Measurements from ENCODE around the gene LMO4.
A peak's percentile ranks its signal among the peaks of the same experiment; 100 is the strongest.

LMO4 gene

DNA sequence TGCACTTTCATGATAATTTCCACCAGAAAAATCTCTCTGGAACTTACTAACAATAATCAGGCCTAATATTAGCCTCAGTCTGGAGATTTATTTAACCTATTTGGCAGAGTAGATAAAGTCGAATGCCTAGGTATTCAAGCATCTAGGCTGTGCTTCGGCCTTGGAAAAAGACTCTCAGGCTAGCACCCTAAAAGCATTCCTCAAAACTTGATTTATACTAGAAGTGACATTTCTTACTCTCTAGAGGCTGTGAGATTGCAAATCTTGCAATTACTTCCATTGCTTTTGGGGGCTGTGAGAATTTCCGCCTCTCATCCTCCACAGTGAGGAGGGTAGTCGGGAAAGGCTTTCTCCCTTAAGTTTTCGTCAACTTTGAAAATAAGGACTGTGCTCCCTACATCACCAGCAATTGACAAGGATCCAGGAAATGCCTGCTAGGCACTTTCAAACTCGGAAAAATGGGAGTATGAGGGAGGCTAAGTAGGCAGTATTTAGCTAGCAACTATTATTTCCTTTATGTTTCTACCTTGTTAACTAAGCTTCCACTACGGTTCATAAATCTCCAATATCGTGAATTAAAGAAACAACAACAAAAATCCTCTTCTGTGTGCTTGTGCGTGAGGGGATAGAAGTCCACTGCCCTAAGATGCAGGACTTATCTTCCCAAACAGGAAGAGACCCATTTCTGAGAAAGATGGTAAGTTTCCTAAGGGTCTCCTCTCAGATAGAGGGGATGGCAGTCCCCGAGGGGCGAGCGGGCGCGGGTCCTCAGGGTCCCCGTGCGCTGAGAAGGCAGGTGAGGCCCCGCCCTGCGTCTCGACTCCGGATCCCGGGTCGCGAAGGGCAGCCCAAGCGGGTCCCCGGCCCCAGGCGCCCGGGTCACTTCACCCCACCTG, 1.1 kb upstream of the LMO4 start:
- H3K4me3 ChIP-seq (ENCODE audit: low read depth, low read length) = peak overlapping the region; percentile 66
- TF ChIP-seq, protein P1, sequence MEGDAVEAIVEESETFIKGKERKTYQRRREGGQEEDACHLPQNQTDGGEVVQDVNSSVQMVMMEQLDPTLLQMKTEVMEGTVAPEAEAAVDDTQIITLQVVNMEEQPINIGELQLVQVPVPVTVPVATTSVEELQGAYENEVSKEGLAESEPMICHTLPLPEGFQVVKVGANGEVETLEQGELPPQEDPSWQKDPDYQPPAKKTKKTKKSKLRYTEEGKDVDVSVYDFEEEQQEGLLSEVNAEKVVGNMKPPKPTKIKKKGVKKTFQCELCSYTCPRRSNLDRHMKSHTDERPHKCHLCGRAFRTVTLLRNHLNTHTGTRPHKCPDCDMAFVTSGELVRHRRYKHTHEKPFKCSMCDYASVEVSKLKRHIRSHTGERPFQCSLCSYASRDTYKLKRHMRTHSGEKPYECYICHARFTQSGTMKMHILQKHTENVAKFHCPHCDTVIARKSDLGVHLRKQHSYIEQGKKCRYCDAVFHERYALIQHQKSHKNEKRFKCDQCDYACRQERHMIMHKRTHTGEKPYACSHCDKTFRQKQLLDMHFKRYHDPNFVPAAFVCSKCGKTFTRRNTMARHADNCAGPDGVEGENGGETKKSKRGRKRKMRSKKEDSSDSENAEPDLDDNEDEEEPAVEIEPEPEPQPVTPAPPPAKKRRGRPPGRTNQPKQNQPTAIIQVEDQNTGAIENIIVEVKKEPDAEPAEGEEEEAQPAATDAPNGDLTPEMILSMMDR (IDR thresholded peaks at IDR 0.05; ENCODE audit: borderline replicate concordance, insufficient read depth, low read depth, low read length) = no peak

DNA sequence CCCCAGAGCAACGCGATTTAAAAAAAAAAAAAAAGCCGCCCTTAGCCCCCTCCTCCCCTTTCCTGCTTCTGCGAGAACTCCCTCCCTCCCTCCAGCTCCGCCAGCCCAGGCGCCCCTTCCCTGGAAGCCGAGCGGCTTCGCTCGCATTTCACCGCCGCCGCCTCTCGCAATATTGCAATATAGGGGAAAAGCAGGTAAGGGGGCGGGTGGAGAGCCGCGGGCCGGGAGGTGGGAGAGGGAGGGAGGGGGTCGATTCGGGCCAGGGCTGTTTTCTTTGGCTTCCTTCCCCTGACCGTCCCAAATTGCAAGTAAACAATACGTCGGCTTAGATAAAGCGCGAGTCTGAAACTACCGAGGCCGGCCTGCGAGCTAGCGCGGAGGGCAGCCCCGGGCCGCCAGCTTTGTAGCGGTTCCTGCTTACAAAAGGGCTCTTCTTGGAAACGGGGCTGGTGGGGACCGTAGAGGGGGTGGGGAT, 408 bp downstream of the LMO4 start:
- H3K4me3 ChIP-seq (ENCODE audit: low read depth, low read length) = peak overlapping the region; percentile 66
- TF ChIP-seq, protein P1 (IDR thresholded peaks at IDR 0.05; ENCODE audit: borderline replicate concordance, insufficient read depth, low read depth, low read length) = no peak

DNA sequence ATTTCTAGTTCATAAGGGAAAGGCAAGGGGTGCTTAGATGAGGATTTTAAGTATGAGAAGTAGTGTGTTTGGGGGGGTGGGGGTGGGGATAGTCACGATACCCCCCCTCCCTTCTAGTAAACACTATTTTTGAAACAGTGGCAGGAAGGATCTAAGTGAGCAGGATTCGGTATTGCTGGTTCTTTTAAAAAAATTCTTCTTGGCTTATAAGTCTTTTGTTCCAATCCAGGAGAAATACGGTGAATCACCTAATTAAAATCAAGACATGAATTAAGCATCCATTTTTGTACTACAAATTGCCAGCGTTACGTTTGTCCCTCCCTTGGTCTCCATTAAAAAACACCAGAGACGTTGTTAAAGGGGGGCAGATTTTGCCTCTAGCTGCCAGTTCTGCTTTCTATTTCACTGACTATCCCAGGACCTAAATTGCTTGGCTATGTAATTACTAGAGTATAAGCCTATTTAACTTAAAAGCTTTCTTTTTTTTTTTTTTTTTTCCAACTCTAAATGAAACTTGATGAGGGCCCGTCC, 911 bp downstream of the LMO4 start:
- TF ChIP-seq, protein P1 (IDR thresholded peaks at IDR 0.05; ENCODE audit: borderline replicate concordance, insufficient read depth, low read depth, low read length) = no peak
- H3K4me3 ChIP-seq (ENCODE audit: low read depth, low read length) = peak overlapping the region; percentile 66

DNA sequence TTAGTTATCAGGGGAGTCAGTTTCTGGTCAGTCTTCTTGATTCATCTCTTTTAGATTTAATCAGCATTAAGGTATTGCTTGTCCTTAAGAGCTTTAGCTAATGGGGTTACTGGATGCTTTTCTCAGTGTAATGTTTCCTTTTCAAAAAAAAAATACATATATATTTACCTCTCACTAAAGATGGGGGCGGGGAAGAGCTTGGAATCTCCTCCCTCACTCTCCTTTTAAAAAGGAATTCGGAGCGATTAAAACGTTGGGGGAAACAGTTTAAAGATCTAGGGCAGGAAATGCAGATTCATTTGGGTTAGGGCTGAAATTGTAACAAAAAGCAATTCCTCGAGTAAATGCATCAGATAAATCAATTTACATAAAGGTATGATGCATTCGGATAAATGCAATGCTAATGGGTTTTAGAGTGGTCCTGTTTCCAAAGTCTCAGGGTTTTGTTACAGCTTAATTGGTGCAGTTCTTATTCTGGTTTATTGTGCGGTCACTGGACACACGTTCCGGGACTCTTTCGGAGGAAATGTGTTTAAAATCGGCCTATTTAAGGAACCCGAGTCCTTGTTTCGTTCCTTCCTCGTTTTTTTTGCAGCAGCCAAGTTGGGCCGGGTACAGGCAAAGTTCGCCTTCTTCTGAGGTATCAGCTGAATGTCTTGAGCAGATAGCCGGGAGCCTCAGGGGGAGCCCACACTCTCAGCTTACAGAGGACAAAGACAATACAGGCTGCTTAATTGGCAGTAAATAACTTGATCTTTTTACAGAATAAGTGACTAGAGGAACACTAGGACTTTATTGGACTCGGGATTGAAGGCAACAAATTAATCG, 1.6 kb downstream of the LMO4 start:
- peak overlapping the region; percentile 0 for H3K4me3 ChIP-seq (ENCODE audit: low read depth, low read length)
- TF ChIP-seq, protein P1 (IDR thresholded peaks at IDR 0.05; ENCODE audit: borderline replicate concordance, insufficient read depth, low read depth, low read length) = no peak

DNA sequence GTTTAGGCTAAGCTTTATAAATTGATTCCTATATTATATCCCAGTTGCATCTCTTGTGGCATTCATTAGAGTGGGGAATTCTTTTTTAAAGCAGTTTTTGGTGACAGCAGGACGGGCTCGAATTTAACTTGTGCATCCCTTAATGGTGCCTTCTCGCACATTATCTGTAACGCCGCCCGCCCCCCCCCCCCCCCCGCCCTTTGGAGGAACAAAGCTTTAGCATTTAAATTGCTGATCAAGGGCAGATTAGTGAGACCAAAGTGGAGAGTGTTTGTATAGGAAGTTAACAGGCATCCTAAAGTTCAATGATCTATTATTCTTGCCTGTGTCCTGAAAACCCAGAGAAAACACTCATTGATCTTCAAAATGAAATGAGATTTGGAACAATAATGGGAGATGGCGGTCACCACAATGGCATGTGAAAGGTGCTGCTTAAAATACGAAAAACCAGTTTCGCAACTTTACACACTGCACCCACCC, 2.2 kb downstream of the LMO4 start:
- H3K4me3 ChIP-seq (ENCODE audit: low read depth, low read length) = peak overlapping the region; percentile 42
- TF ChIP-seq, protein P1 (IDR thresholded peaks at IDR 0.05; ENCODE audit: borderline replicate concordance, insufficient read depth, low read depth, low read length) = no peak

DNA sequence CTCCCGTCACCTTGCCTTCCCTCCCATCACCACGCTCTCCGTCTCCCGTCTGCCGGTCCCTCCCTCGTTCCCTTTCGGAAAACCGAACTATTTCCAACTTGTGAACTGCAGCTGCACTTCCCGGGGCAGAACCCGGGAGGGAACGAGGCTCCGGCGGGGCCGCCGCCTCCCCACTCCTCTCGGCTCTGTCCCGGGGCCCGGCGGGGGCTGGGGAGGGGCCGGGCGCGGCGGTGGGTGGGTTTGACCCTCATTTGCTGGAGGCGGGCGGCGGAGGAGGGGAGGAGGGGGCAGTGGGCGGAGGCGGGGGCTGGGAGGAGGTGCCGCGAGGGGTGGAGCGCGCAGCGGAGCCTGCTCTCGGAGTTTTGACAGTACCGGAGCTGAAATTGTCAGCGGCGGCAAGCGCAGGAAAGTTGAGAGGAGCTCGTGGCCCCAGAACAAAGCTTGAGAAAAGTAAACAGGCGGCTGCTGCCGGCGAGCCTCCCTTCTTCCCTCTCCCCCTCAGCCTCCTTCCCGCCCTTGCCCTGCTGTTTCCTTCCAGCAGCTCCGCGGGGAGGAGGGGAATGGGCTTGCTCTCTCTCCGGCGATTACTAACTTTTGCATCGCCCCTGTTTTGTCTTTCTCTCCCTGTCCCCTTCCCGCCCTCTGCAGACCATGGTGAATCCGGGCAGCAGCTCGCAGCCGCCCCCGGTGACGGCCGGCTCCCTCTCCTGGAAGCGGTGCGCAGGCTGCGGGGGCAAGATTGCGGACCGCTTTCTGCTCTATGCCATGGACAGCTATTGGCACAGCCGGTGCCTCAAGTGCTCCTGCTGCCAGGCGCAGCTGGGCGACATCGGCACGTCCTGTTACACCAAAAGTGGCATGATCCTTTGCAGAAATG, 2.9 kb downstream of the LMO4 start:
- TF ChIP-seq, protein P1 (IDR thresholded peaks at IDR 0.05; ENCODE audit: borderline replicate concordance, insufficient read depth, low read depth, low read length) = no peak
- H3K4me3 ChIP-seq (ENCODE audit: low read depth, low read length) = peak overlapping the region; percentile 42

All from GM12875 (cell line).